Endothelial cell of umbilical vein (primary cell): ENCODE data around the gene PLRG1. TPM values are rescaled to one million over a fixed set of nuclear protein-coding genes. Genes with fewer than 3 reads are reported as not detected.

Experiments used
- BruUV-seq: library from RNA; stranded (reverse); fragments of 400-500 nt; replicated peaks from 2 replicates; lab custom pipeline; 2021; lab: Mats Ljungman, UMichigan
- CTCF ChIA-PET: fragments of 300-600, 350-600 bp; sonication (Branson Sonifier 250); formaldehyde crosslinking; loops from one replicate; lab custom pipeline; 2021; ENCODE audit warnings: antibody characterized with exemption, inconsistent platforms; lab: Charles Lee
- POLR2A ChIA-PET: fragments of 300-600, 350-600 bp; sonication (Branson Sonifier 250); formaldehyde crosslinking; loops from one replicate; lab custom pipeline; 2021; ENCODE audit warnings: antibody characterized with exemption, inconsistent platforms; lab: Charles Lee
- DNase-seq: peaks from one replicate; pipeline ENCODE4 v3.0.0-alpha.2; 2011; ENCODE audit warnings: low read depth, low spot score
- FAIRE-seq: peaks from 2 replicates; lab custom pipeline; 2011; peaks lifted over from hg19 to GRCh38; lab: Jason Lieb, UNC
- H2AFZ ChIP-seq: 2 replicates; pipeline ENCODE4 v1.6.0; 2012; ENCODE audit warnings: low read depth, low read length, control low read depth, inconsistent platforms
- H3K27ac ChIP-seq: 2 replicates; pipeline ENCODE4 v1.5.1; 2011; ENCODE audit warnings: low read depth, mild to moderate bottlenecking, control low read depth, low read length, moderate library complexity; ENCODE audit not compliant: insufficient read depth
- H3K27me3 ChIP-seq, 2 experiments: 2 replicates each; pipeline versions ENCODE4 v1.6.0 to v1.6.1; 2011; ENCODE audit warnings: low read length in 2 of 2, mixed read lengths in 1 of 2; ENCODE audit not compliant: control insufficient read depth in 2 of 2, insufficient read depth in 2 of 2
- H3K36me3 ChIP-seq, 2 experiments: 2 replicates in 1 of 2; 3 replicates in 1 of 2; pipeline ENCODE4 v1.5.1; 2011; ENCODE audit warnings: low read length in 2 of 2, mild to moderate bottlenecking in 1 of 2, moderate library complexity in 1 of 2; ENCODE audit not compliant: control insufficient read depth in 2 of 2, insufficient read depth in 2 of 2; ENCODE audit errors: extremely low read depth in 1 of 2
- H3K4me1 ChIP-seq: 3 replicates; pipeline ENCODE4 v1.5.1; 2011; ENCODE audit warnings: mild to moderate bottlenecking, low read length; ENCODE audit not compliant: control insufficient read depth, insufficient read depth; ENCODE audit errors: extremely low read depth
- H3K4me2 ChIP-seq: 2 replicates; pipeline ENCODE4 v1.6.1; 2011; ENCODE audit warnings: low read length, control low read depth, mixed read lengths; ENCODE audit not compliant: insufficient read depth
- H3K4me3 ChIP-seq, 3 experiments: fragments of 200-600 bp in 1 of 3; sonication (generic), shearing (Covaris generic) in 1 of 3; replicated peaks in 1 of 3; 2 replicates each; pipeline ENCODE4 v1.5.1; 2011 to 2016; ENCODE audit warnings: control low read depth in 3 of 3, low read length in 3 of 3, mild to moderate bottlenecking in 2 of 3, inconsistent platforms in 1 of 3, low read depth in 1 of 3, moderate library complexity in 1 of 3; ENCODE audit not compliant: insufficient read depth in 1 of 3
- H3K79me2 ChIP-seq: 2 replicates; pipeline ENCODE4 v1.6.0; 2012; ENCODE audit warnings: low read length, inconsistent platforms; ENCODE audit not compliant: control insufficient read depth, insufficient read depth
- H3K9ac ChIP-seq: replicated peaks from 2 replicates; pipeline ENCODE3; 2011; ENCODE audit warnings: low read length, control low read depth; ENCODE audit not compliant: insufficient read depth; ENCODE audit errors: extremely low read depth
- H3K9me1 ChIP-seq: replicated peaks from 3 replicates; pipeline ENCODE4 v1.6.0; 2011; ENCODE audit warnings: mild to moderate bottlenecking, low read length; ENCODE audit not compliant: control insufficient read depth, insufficient read depth; ENCODE audit errors: extremely low read depth
- H3K9me3 ChIP-seq: replicated peaks from 2 replicates; pipeline ENCODE4 v1.5.1; 2012; ENCODE audit warnings: low read length, inconsistent platforms; ENCODE audit not compliant: control insufficient read depth, insufficient read depth
- H4K20me1 ChIP-seq: replicated peaks from 2 replicates; pipeline ENCODE3; 2011; ENCODE audit warnings: mild to moderate bottlenecking, low read length; ENCODE audit not compliant: control insufficient read depth, insufficient read depth; ENCODE audit errors: extremely low read depth
- CTCF ChIP-seq, 2 donors: IDR thresholded peaks; 1 replicate in 1 of 2; 2 replicates in 1 of 2; pipeline ENCODE4 v1.5.1; 2011; ENCODE audit warnings: low read length in 2 of 2, mild to moderate bottlenecking in 2 of 2, moderate library complexity in 2 of 2, control low read depth in 1 of 2, inconsistent platforms in 1 of 2, low read depth in 1 of 2; ENCODE audit not compliant: insufficient read depth in 1 of 2; ENCODE audit errors: extremely low read depth in 1 of 2
- EZH2 ChIP-seq: IDR thresholded peaks from 2 replicates; pipeline ENCODE4 v1.6.1; 2012; ENCODE audit warnings: borderline replicate concordance, low read depth, mild to moderate bottlenecking, moderate library complexity, low read length, inconsistent platforms; ENCODE audit not compliant: severe bottlenecking
- FOS ChIP-seq: IDR thresholded peaks from 2 replicates; pipeline ENCODE4 v1.6.1; 2011; ENCODE audit warnings: mild to moderate bottlenecking, low read length, moderate library complexity, borderline replicate concordance; ENCODE audit not compliant: insufficient read depth
- GATA2 ChIP-seq: IDR thresholded peaks from 2 replicates; pipeline ENCODE4 v1.7.0; 2011; ENCODE audit warnings: low read depth, mild to moderate bottlenecking, moderate library complexity, mixed read lengths, low read length; ENCODE audit not compliant: insufficient read length, insufficient read depth
- JUN ChIP-seq: IDR thresholded peaks from 2 replicates; pipeline ENCODE4 v1.6.1; 2011; ENCODE audit warnings: borderline replicate concordance, low read depth; ENCODE audit not compliant: insufficient read length, insufficient read depth
- MAX ChIP-seq: IDR thresholded peaks from 2 replicates; pipeline ENCODE4 v1.6.1; 2011; ENCODE audit not compliant: insufficient read depth, insufficient read length
- MYC ChIP-seq: IDR thresholded peaks from one replicate; pipeline ENCODE4 v1.6.1; 2011; ENCODE audit warnings: mild to moderate bottlenecking, low read depth, low read length
- POLR2A ChIP-seq: IDR thresholded peaks from 2 replicates; pipeline ENCODE4 v1.6.1; 2012; ENCODE audit warnings: low read depth, mild to moderate bottlenecking, control low read depth, low read length
- POLR2AphosphoS5 ChIP-seq: IDR thresholded peaks from 2 replicates; pipeline ENCODE4 v1.6.1; 2012; ENCODE audit warnings: low read depth, mild to moderate bottlenecking, control low read depth, low read length, moderate library complexity; ENCODE audit not compliant: insufficient read depth
- dilution Hi-C: fragments of 300-500 bp; cut with MboI; formaldehyde crosslinking; loops from one replicate; pipeline ENCODE4 v1.15.0; 2019; ENCODE audit warnings: low sequenced_read_pairs; ENCODE audit not compliant: extremely low pct_ligation_motif_present
- intact Hi-C: fragments of 100-400 bp; cut with micrococcal nuclease; formaldehyde crosslinking; loops from one replicate; pipeline ENCODE4 v1.10.0; 2022
- polyA plus RNA-seq, 4 experiments: library from polyadenylated mRNA; depleted of rRNA in 3 of 4; stranded (reverse) in 3 of 4; unstranded in 1 of 4; fragments of >200 nt; gene quantifications; 2 replicates each; pipeline versions ENCODE4 v1.2.1 to v1.2.3, GENCODE V29; 2011 to 2012; ENCODE audit warnings: missing spikeins in 1 of 4
- total RNA-seq: library from RNA; stranded (reverse); gene quantifications from 2 replicates; pipeline ENCODE4 v1.2.3, GENCODE V29; 2021

PLRG1 gene
- total and polyA plus RNA-seq, 2 donors (not counting 3 experiments of a cell fraction or from before 2014, with no cell fraction given): 50.9 to 91.9 TPM

- Histone ChIP-seq H2AFZ (no peak overlapping the region), H3K9me3 (no peaks in the 10 kb centered on the region), H3K27ac (no peak overlapping the region), H3K4me1 (no peaks in the 10 kb centered on the region), H3K9ac (no peak overlapping the region), H3K9me1 (no peaks in the 10 kb centered on the region), H4K20me1 (no peaks in the 10 kb centered on the region), H3K79me2 (no peaks in the 10 kb centered on the region), H3K36me3 (no peaks in the 10 kb centered on the region), H3K4me3 (no peak overlapping the region), H3K27me3 (no peaks in the 10 kb centered on the region), H3K4me2 (no peak overlapping the region)
- TF ChIP-seq POLR2A (no peak), POLR2AphosphoS5 (no peak), MAX (no peak), GATA2 (no peak), CTCF (IDR thresholded peaks at IDR 0.05; ENCODE audit: extremely low read depth in 1 of 2, insufficient read depth in 1 of 2, low read depth in 1 of 2, low read length in 2 of 2) (no peak), FOS (no peak), EZH2 (no peak), JUN (no peak), MYC (no peak)
- POLR2A ChIA-PET: no interaction called here
- no TSS peak for BruUV-seq
- CTCF ChIA-PET: interaction anchor here (1.8 to 2.6 kb wide), 2 partner anchors 15 to 44 kb away, joined by 6 to 12 read pairs; no protein-coding TSS in a partner anchor
- dilution Hi-C loops (no loop called here), intact Hi-C loops (no loop called here)
- no peak for FAIRE-seq
- no peak for DNase-seq
These were observed 24.1 kb upstream of the PLRG1 start for GRCh38 chr4:154574311-154574710.
